NCI-H748 treated with DMSO at 0.1 percent for 48 hours (cell line): ENCODE data around the gene CREG2.

Experiments used
- DNase-seq: peaks from one replicate; lab custom pipeline; 2025; lab: John Stamatoyannopoulos, UW

Gene CREG2

GRCh38 chr2:101408925-101409324 is 21.6 kb upstream of the CREG2 start:
- DNase-seq: no peak

GRCh38 chr2:101405351-101405899 is 18.1 kb upstream of the CREG2 start:
- DNase-seq: no peak

- no peak for DNase-seq
Measured at GRCh38 chr2:101403745-101404144, 16.4 kb upstream of the CREG2 start.

- DNase-seq: no peak
Measured at GRCh38 chr2:101402630-101403029, 15.3 kb upstream of the CREG2 start.

GRCh38 chr2:101401906-101402305 is 14.6 kb upstream of the CREG2 start:
- no peak for DNase-seq

GRCh38 chr2:101401326-101401665 is 14.0 kb upstream of the CREG2 start:
- DNase-seq: no peak

GRCh38 chr2:101400506-101401325 is 13.4 kb upstream of the CREG2 start:
- no peak for DNase-seq

- DNase-seq: no peak
Measured at GRCh38 chr2:101400048-101400447, 12.7 kb upstream of the CREG2 start.

GRCh38 chr2:101399021-101399799 is 11.9 kb upstream of the CREG2 start:
- DNase-seq: no peak

GRCh38 chr2:101398116-101398821 is 11.0 kb upstream of the CREG2 start:
- DNase-seq: no peak

- DNase-seq: no peak
Measured at GRCh38 chr2:101396316-101396717, 9.0 kb upstream of the CREG2 start.

- DNase-seq: no peak
Measured at GRCh38 chr2:101395545-101396315, 8.4 kb upstream of the CREG2 start.

GRCh38 chr2:101388232-101388631 is 929 bp upstream of the CREG2 start:
- DNase-seq: no peak

GRCh38 chr2:101386599-101387150 is 628 bp downstream of the CREG2 start:
- DNase-seq: no peak

GRCh38 chr2:101383016-101383541 is 4.2 kb downstream of the CREG2 start:
- no peak for DNase-seq

- no peak for DNase-seq
Measured at GRCh38 chr2:101382442-101382841, 4.9 kb downstream of the CREG2 start.

- DNase-seq: no peak
Measured at GRCh38 chr2:101380376-101380775, 6.9 kb downstream of the CREG2 start.

GRCh38 chr2:101379091-101379490 is 8.2 kb downstream of the CREG2 start:
- DNase-seq: no peak

- DNase-seq: no peak
Measured at GRCh38 chr2:101375653-101376052, 11.7 kb downstream of the CREG2 start.

GRCh38 chr2:101374821-101375561 is 12.3 kb downstream of the CREG2 start:
- no peak for DNase-seq
